H1 (cell line): ENCODE measurements around the gene SGSH. TPM values are rescaled to one million over a fixed set of nuclear protein-coding genes. Genes with fewer than 3 reads are reported as not detected.

Experiments
- CBX8 ChIP-seq: fragments of 300-800, 300-1000 bp; sonication (generic); IDR thresholded peaks from 2 replicates; pipeline ENCODE4 v1.7.1; 2016; ENCODE audit warnings: low read depth, low read length, borderline replicate concordance
- GTF2F1 ChIP-seq: IDR thresholded peaks from 2 replicates; pipeline ENCODE4 v1.6.1; 2012; ENCODE audit warnings: low read depth, low read length, improper control_type of control experiment, borderline replicate concordance
- NRF1 ChIP-seq: IDR thresholded peaks from 2 replicates; pipeline ENCODE4 v1.6.1; 2011; ENCODE audit warnings: mild to moderate bottlenecking, low read depth, low read length, improper control_type of control experiment
- PHF8 ChIP-seq: fragments of 200-600 bp; sonication (generic); conservative IDR thresholded peaks from 2 replicates; pipeline ENCODE4 v1.7.1; 2012; ENCODE audit warnings: low read depth, mild to moderate bottlenecking, inconsistent platforms, low read length, moderate library complexity
- RFX5 ChIP-seq: IDR thresholded peaks from 2 replicates; pipeline ENCODE4 v1.6.1; 2011; ENCODE audit warnings: low read depth, low read length, improper control_type of control experiment, borderline replicate concordance
- RXRA ChIP-seq: IDR thresholded peaks from 2 replicates; pipeline ENCODE4 v1.6.1; 2011; ENCODE audit warnings: low read depth, mild to moderate bottlenecking, low read length, moderate library complexity; ENCODE audit not compliant: insufficient read depth
- TEAD4 ChIP-seq: IDR thresholded peaks from 2 replicates; pipeline ENCODE4 v1.6.1; 2012; ENCODE audit warnings: low read depth, low read length, inconsistent platforms, mixed read lengths
- polyA plus RNA-seq, 7 experiments: library from polyadenylated mRNA; depleted of rRNA in 3 of 7; stranded (reverse) in 5 of 7; unstranded in 2 of 7; fragments of >200 nt in 5 of 7; fragments of 200-250 nt in 2 of 7; gene quantifications; 1 replicate in 5 of 7; 2 replicates in 1 of 7; 4 replicates in 1 of 7; pipeline versions ENCODE4 v1.2.1 to v1.2.3, GENCODE V29; 2011 to 2013; ENCODE audit warnings: missing spikeins in 2 of 7, mixed read lengths in 2 of 7
- total RNA-seq: library from RNA; stranded (reverse); fragmentation: NEBNext Ultra II Directional; extraction: Animal tissue kit (Norgen Biotek cat#: 25700); gene quantifications from 2 replicates; pipeline ENCODE4 v1.2.1, GENCODE V29; 2021
- TF ChIP-seq, protein P1 (sequence below): fragments of 300-600 bp; sonication (generic); IDR thresholded peaks from 2 replicates; pipeline ENCODE4 v1.7.1; 2012; ENCODE audit warnings: low read length, moderate library complexity, mild to moderate bottlenecking, inconsistent platforms; ENCODE audit not compliant: insufficient replicate concordance
- TF ChIP-seq, protein P2 (sequence below): IDR thresholded peaks from 2 replicates; pipeline ENCODE4 v1.6.1; 2011; ENCODE audit warnings: low read length, improper control_type of control experiment
- TF ChIP-seq, protein P3 (sequence below): IDR thresholded peaks from 2 replicates; pipeline ENCODE4 v1.6.1; 2012; ENCODE audit warnings: inconsistent platforms

The SGSH gene
- total and polyA plus RNA-seq, 2 of the 8 experiments (the other 6 are each of a cell fraction or from before 2014, with no cell fraction given): 18.0 to 19.6 TPM

DNA sequence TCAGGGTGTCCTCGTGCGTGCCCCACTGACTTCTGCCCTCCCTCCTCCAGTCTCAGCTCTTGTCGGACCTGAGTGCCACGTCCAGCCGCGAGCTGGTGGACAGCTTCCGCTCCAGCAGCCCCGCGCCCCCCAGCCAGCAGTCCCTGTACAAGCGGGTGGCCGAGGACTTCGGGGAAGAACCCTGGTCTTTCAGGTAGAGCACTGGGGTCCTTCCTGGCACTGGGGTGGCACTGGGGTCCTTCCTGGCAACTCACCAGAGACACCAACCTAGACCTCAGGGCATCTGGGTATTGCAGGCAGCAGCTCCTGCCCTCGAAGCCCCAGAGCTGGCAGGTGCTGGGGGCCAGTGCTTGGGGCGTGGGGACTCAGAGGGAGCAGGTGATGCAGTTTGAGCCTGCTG, 25.0 kb downstream of the SGSH start (continued):
- TF ChIP-seq, protein P1, sequence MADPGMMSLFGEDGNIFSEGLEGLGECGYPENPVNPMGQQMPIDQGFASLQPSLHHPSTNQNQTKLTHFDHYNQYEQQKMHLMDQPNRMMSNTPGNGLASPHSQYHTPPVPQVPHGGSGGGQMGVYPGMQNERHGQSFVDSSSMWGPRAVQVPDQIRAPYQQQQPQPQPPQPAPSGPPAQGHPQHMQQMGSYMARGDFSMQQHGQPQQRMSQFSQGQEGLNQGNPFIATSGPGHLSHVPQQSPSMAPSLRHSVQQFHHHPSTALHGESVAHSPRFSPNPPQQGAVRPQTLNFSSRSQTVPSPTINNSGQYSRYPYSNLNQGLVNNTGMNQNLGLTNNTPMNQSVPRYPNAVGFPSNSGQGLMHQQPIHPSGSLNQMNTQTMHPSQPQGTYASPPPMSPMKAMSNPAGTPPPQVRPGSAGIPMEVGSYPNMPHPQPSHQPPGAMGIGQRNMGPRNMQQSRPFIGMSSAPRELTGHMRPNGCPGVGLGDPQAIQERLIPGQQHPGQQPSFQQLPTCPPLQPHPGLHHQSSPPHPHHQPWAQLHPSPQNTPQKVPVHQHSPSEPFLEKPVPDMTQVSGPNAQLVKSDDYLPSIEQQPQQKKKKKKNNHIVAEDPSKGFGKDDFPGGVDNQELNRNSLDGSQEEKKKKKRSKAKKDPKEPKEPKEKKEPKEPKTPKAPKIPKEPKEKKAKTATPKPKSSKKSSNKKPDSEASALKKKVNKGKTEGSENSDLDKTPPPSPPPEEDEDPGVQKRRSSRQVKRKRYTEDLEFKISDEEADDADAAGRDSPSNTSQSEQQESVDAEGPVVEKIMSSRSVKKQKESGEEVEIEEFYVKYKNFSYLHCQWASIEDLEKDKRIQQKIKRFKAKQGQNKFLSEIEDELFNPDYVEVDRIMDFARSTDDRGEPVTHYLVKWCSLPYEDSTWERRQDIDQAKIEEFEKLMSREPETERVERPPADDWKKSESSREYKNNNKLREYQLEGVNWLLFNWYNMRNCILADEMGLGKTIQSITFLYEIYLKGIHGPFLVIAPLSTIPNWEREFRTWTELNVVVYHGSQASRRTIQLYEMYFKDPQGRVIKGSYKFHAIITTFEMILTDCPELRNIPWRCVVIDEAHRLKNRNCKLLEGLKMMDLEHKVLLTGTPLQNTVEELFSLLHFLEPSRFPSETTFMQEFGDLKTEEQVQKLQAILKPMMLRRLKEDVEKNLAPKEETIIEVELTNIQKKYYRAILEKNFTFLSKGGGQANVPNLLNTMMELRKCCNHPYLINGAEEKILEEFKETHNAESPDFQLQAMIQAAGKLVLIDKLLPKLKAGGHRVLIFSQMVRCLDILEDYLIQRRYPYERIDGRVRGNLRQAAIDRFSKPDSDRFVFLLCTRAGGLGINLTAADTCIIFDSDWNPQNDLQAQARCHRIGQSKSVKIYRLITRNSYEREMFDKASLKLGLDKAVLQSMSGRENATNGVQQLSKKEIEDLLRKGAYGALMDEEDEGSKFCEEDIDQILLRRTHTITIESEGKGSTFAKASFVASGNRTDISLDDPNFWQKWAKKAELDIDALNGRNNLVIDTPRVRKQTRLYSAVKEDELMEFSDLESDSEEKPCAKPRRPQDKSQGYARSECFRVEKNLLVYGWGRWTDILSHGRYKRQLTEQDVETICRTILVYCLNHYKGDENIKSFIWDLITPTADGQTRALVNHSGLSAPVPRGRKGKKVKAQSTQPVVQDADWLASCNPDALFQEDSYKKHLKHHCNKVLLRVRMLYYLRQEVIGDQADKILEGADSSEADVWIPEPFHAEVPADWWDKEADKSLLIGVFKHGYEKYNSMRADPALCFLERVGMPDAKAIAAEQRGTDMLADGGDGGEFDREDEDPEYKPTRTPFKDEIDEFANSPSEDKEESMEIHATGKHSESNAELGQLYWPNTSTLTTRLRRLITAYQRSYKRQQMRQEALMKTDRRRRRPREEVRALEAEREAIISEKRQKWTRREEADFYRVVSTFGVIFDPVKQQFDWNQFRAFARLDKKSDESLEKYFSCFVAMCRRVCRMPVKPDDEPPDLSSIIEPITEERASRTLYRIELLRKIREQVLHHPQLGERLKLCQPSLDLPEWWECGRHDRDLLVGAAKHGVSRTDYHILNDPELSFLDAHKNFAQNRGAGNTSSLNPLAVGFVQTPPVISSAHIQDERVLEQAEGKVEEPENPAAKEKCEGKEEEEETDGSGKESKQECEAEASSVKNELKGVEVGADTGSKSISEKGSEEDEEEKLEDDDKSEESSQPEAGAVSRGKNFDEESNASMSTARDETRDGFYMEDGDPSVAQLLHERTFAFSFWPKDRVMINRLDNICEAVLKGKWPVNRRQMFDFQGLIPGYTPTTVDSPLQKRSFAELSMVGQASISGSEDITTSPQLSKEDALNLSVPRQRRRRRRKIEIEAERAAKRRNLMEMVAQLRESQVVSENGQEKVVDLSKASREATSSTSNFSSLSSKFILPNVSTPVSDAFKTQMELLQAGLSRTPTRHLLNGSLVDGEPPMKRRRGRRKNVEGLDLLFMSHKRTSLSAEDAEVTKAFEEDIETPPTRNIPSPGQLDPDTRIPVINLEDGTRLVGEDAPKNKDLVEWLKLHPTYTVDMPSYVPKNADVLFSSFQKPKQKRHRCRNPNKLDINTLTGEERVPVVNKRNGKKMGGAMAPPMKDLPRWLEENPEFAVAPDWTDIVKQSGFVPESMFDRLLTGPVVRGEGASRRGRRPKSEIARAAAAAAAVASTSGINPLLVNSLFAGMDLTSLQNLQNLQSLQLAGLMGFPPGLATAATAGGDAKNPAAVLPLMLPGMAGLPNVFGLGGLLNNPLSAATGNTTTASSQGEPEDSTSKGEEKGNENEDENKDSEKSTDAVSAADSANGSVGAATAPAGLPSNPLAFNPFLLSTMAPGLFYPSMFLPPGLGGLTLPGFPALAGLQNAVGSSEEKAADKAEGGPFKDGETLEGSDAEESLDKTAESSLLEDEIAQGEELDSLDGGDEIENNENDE: no peak
- TF ChIP-seq TEAD4 (no peak), GTF2F1 (no peak), CBX8 (no peak), RXRA (no peak), RFX5 (no peak), PHF8 (no peak), NRF1 (no peak)
- TF ChIP-seq, protein P2, sequence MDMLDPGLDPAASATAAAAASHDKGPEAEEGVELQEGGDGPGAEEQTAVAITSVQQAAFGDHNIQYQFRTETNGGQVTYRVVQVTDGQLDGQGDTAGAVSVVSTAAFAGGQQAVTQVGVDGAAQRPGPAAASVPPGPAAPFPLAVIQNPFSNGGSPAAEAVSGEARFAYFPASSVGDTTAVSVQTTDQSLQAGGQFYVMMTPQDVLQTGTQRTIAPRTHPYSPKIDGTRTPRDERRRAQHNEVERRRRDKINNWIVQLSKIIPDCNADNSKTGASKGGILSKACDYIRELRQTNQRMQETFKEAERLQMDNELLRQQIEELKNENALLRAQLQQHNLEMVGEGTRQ: no peak
- TF ChIP-seq, protein P3, sequence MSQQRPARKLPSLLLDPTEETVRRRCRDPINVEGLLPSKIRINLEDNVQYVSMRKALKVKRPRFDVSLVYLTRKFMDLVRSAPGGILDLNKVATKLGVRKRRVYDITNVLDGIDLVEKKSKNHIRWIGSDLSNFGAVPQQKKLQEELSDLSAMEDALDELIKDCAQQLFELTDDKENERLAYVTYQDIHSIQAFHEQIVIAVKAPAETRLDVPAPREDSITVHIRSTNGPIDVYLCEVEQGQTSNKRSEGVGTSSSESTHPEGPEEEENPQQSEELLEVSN: no peak
